WTC11 (cell line): Measurements from ENCODE around the gene SORCS2.

ENCODE experiments used
- ARID4B ChIP-seq: sonication (generic); formaldehyde crosslinking; IDR thresholded peaks from 2 replicates; pipeline ENCODE4 v1.8.0; 2023; ENCODE audit warnings: missing genetic modification reagents, mild to moderate bottlenecking, borderline replicate concordance
- ATF1 ChIP-seq: sonication (generic); formaldehyde crosslinking; IDR thresholded peaks from 2 replicates; pipeline ENCODE4 v1.8.1; 2023; ENCODE audit warnings: mild to moderate bottlenecking, moderate library complexity, missing genetic modification reagents
- CBFB ChIP-seq: sonication (generic); formaldehyde crosslinking; IDR thresholded peaks from 2 replicates; pipeline ENCODE4 v1.8.1; 2022; ENCODE audit warnings: mild to moderate bottlenecking, low read depth, missing genetic modification reagents
- CTCF ChIP-seq: fragments of 200-600 bp; IDR thresholded peaks from 2 replicates; pipeline ENCODE4 v1.8.0; 2022; ENCODE audit warnings: antibody characterized with exemption
- ELF4 ChIP-seq: sonication (generic); formaldehyde crosslinking; IDR thresholded peaks from 2 replicates; pipeline ENCODE4 v1.8.1; 2022; ENCODE audit warnings: low read depth, mild to moderate bottlenecking, moderate library complexity, missing genetic modification reagents
- GRHL2 ChIP-seq: fragments of 250-450 bp; sonication (Bioruptor Pico); IDR thresholded peaks from 2 replicates; pipeline ENCODE4 v1.8.0; 2022; ENCODE audit warnings: mild to moderate bottlenecking, moderate library complexity; ENCODE audit not compliant: insufficient replicate concordance, severe bottlenecking
- JAZF1 ChIP-seq: fragments of 250-450 bp; sonication (Bioruptor Pico); IDR thresholded peaks from 2 replicates; pipeline ENCODE4 v1.9.0; 2021; ENCODE audit warnings: moderate library complexity, mild to moderate bottlenecking, inconsistent platforms
- JUN ChIP-seq: sonication (generic); formaldehyde crosslinking; IDR thresholded peaks from 2 replicates; pipeline ENCODE4 v1.8.0; 2023; ENCODE audit warnings: mild to moderate bottlenecking, missing genetic modification reagents
- NFE2L1 ChIP-seq: sonication (generic); formaldehyde crosslinking; IDR thresholded peaks from 2 replicates; pipeline ENCODE4 v1.8.1; 2023; ENCODE audit warnings: missing genetic modification reagents
- TEAD1 ChIP-seq: sonication (generic); formaldehyde crosslinking; IDR thresholded peaks from 2 replicates; pipeline ENCODE4 v1.8.0; 2022; ENCODE audit warnings: mild to moderate bottlenecking, missing genetic modification reagents
- ZNF416 ChIP-seq: fragments of 250-450 bp; sonication (Bioruptor Pico); IDR thresholded peaks from 2 replicates; pipeline ENCODE4 v1.9.0; 2021; ENCODE audit warnings: mild to moderate bottlenecking, inconsistent platforms
- ZSCAN18 ChIP-seq: fragments of 250-450 bp; sonication (Bioruptor Pico); IDR thresholded peaks from 2 replicates; pipeline ENCODE4 v2.1.2; 2022; ENCODE audit warnings: mild to moderate bottlenecking, moderate library complexity
- TF ChIP-seq, protein P1 (sequence below): sonication (generic); formaldehyde crosslinking; IDR thresholded peaks from 2 replicates; pipeline ENCODE4 v1.8.1; 2023; ENCODE audit warnings: mild to moderate bottlenecking, missing genetic modification reagents
- TF ChIP-seq, protein P2 (sequence below): sonication (generic); formaldehyde crosslinking; IDR thresholded peaks from 2 replicates; pipeline ENCODE4 v1.8.0; 2022; ENCODE audit warnings: mild to moderate bottlenecking, missing genetic modification reagents

- TF ChIP-seq TEAD1 (CRISPR knock-in tag) (no peak), CTCF (no peak), JAZF1 (no peak), NFE2L1 (no peak), ARID4B (CRISPR knock-in tag) (no peak), JUN (CRISPR knock-in tag) (no peak), ZSCAN18 (CRISPR knock-in tag) (no peak), ELF4 (CRISPR knock-in tag) (no peak), CBFB (CRISPR knock-in tag) (no peak), ATF1 (CRISPR knock-in tag) (no peak), GRHL2 (CRISPR knock-in tag) (no peak), ZNF416 (CRISPR knock-in tag) (no peak)
- TF ChIP-seq, protein P1, sequence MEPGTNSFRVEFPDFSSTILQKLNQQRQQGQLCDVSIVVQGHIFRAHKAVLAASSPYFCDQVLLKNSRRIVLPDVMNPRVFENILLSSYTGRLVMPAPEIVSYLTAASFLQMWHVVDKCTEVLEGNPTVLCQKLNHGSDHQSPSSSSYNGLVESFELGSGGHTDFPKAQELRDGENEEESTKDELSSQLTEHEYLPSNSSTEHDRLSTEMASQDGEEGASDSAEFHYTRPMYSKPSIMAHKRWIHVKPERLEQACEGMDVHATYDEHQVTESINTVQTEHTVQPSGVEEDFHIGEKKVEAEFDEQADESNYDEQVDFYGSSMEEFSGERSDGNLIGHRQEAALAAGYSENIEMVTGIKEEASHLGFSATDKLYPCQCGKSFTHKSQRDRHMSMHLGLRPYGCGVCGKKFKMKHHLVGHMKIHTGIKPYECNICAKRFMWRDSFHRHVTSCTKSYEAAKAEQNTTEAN (CRISPR knock-in tag): no peak
- TF ChIP-seq, protein P2, sequence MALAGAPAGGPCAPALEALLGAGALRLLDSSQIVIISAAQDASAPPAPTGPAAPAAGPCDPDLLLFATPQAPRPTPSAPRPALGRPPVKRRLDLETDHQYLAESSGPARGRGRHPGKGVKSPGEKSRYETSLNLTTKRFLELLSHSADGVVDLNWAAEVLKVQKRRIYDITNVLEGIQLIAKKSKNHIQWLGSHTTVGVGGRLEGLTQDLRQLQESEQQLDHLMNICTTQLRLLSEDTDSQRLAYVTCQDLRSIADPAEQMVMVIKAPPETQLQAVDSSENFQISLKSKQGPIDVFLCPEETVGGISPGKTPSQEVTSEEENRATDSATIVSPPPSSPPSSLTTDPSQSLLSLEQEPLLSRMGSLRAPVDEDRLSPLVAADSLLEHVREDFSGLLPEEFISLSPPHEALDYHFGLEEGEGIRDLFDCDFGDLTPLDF (CRISPR knock-in tag): no peak
Measured at GRCh38 chr4:7546152-7546808, 353.9 kb downstream of the SORCS2 start.
